NCI-H2081 (cell line): Measurements from ENCODE around the gene PPP4R4.
"Not testable (repeated sequence)": the region's sequence is repeated elsewhere in the genome, so short reads cannot be mapped to it uniquely, and the experiment has no call there.

Experiments used
- DNase-seq, 2 experiments: peaks; one replicate each; lab custom pipeline; 2025; lab: John Stamatoyannopoulos, UW

Gene PPP4R4

GRCh38 chr14:94143711-94144110 lies 30.4 kb upstream of the PPP4R4 start:
- no peak for DNase-seq

DNA sequence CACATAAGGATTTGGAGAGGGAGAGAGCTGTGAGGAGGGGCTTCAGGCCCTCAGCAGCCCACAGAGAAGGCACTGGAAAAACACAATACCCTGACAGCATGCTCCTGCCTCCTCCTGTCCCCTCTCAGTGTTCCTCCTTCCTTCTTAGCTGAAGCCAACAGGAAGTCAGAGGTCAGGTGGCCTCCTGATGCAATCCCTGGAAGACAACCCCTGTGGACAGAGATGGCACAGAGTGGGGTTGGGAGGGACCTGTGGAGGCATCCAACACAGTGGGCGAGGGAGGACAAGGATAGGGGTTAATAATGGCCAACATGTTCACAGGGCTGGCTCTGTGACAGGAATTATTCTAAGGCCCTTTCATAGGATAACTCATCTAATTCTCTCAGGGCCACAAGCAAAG lies 29.4 kb upstream of the PPP4R4 start:
- DNase-seq: no peak

GRCh38 chr14:94145902-94146527 lies 28.1 kb upstream of the PPP4R4 start:
- DNase-seq: peak; percentile 12 to 54

- no peak for DNase-seq
Observed at GRCh38 chr14:94152676-94153075, 21.4 kb upstream of the PPP4R4 start.

- no peak for DNase-seq
Observed at GRCh38 chr14:94153750-94154342, 20.3 kb upstream of the PPP4R4 start.

DNA sequence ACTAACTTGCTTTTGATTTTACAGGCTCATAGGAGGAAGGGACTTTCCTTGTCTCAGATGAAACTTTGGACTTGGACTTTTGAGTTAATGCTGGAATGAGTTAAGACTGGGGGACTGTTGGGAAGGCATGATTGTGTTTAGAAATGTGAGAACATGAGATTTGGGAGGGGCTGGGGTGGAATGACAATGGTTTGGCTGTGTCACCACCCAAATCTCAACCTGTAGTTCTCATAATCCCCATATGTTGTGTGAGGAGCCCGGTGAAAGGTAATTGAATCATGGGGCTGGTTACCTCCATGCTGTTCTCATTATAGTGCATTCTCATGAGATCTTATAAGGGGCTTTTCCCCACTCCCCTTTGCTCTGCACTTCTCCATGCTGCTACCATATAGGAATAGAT lies 18.0 kb upstream of the PPP4R4 start:
- not testable (repeated sequence) for DNase-seq

GRCh38 chr14:94157197-94157596 lies 16.9 kb upstream of the PPP4R4 start:
- DNase-seq: no peak

- DNase-seq: no peak
Observed at GRCh38 chr14:94158239-94158883, 15.8 kb upstream of the PPP4R4 start.

- no peak for DNase-seq
Observed at GRCh38 chr14:94161058-94161457, 13.1 kb upstream of the PPP4R4 start.

GRCh38 chr14:94161981-94162380 lies 12.1 kb upstream of the PPP4R4 start:
- DNase-seq: no peak

DNA sequence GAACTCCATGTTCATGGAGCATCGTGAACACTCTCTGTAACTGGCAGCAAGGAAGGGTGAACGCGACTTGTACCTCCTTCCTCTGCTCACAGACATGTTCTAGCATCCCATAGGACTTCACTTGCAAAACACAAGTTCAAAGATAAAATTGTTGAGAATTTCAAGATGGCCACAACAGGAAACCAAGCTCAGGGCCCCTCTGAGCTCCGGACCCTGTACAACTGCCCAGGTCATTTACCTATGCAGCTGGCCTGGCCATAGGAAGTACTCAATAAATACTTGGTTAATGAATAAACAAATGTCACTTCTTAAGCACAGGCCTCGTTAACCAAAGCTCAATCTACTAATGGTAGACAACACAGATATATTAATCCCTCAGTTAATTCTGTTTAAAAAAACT lies 11.7 kb upstream of the PPP4R4 start:
- DNase-seq: no peak

GRCh38 chr14:94163796-94164195 lies 10.3 kb upstream of the PPP4R4 start:
- no peak for DNase-seq

- no peak for DNase-seq
Observed at GRCh38 chr14:94164685-94165431, 9.3 kb upstream of the PPP4R4 start.

- no peak for DNase-seq
Observed at GRCh38 chr14:94165744-94166143, 8.4 kb upstream of the PPP4R4 start.

- DNase-seq: no peak
Observed at GRCh38 chr14:94170136-94170535, 4.0 kb upstream of the PPP4R4 start.

DNA sequence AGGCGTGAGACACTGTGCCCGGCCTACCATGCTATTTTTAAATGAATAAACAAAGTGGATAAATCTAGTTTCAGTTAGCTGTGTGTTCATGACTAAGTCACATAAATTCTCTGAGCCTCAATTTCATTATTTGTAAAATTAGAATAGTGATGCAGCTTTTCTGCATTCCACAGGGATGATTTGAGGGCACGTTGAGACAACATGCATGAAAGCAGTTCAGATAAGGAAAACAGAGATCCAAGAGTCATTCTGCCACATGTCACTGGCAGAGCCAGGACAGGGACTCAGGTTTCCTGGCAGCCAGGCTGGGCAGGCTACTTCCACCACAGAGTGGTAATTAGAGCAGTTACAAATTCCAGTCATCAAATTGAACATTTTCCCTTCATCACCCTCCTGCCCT lies 2.9 kb upstream of the PPP4R4 start:
- no peak for DNase-seq

DNA sequence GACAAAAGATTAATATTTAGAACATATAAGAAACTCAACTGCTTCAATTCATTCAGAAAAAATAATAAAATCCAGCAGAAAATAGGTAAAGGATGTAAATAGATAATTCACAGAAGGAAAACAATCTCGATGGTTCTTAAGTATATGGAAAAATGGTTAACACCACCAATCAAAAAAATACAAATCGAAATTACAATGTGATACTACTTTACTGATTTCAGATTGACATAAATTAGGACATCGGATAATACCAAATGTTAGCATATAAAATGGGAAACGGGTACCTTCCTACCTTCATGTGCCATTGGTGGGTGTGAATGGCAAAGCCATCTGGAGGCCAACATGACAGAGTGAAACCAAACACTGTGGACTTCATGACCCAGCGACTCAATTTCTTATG lies 1.6 kb upstream of the PPP4R4 start:
- DNase-seq: no peak

- no peak for DNase-seq
Observed at GRCh38 chr14:94173471-94173884, 644 bp upstream of the PPP4R4 start.

DNA sequence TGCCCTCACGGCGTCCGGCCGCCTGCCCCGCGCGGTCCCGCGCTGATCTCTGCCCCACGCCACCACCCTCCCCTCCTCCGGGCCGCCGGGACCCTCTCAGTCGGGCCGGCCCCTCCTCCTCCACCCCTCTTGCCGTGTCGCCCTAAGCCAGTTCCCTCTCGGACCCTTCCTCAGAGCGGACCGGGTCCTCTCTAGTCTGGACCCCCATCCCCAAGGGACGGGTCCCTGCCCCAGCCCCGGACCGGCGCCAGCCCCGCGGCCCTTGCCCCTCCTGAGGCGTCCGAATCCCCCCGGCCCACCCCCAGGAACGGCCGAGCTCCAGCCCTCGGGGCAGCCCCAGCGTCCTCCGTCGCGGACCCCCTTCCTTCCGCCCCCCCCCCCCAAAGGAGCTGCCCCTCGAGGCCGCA lies 485 bp downstream of the PPP4R4 start:
- no peak for DNase-seq

- DNase-seq: no peak
Observed at GRCh38 chr14:94175011-94175745, 1.1 kb downstream of the PPP4R4 start.

GRCh38 chr14:94175747-94176146 lies 1.6 kb downstream of the PPP4R4 start:
- no peak for DNase-seq

- no peak for DNase-seq
Observed at GRCh38 chr14:94176808-94177207, 2.7 kb downstream of the PPP4R4 start.
